Hematopoietic multipotent progenitor cell treated with erythropoietin and hydrocortisone succinate and interleukin-3 and kit ligand, for 15 days (in vitro differentiated cells): Measurements from ENCODE around the gene IFT81.
"Not testable (repeated sequence)": the region's sequence is repeated elsewhere in the genome, so short reads cannot be mapped to it uniquely, and the experiment has no call there.

Experiments used
- DNase-seq: peaks from one replicate; pipeline ENCODE4 v3.0.0-alpha.2; 2015; ENCODE audit warnings: low spot score

The IFT81 gene

GRCh38 chr12:110199339-110200123, 75.4 kb downstream of the IFT81 start:
- DNase-seq: no peak

DNA sequence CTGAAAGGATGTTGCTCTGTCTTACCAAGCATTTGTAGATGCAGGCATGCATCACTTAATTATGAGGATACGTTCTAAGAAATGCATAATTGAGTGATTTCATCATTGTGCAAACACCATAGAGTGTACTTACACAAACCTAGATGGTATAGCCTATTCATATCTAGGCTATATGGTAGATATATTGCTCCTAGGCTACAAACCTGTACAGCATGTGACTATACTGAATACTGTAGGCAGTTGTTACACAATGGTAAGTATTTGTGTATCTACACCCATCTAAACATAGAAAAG, 75.9 kb downstream of the IFT81 start:
- no peak for DNase-seq

- no peak for DNase-seq
Observed at GRCh38 chr12:110201995-110202394, 77.8 kb downstream of the IFT81 start.

- DNase-seq: no peak
Observed at GRCh38 chr12:110203546-110203945, 79.4 kb downstream of the IFT81 start.

- DNase-seq: no peak
Observed at GRCh38 chr12:110205931-110206330, 81.8 kb downstream of the IFT81 start.

DNA sequence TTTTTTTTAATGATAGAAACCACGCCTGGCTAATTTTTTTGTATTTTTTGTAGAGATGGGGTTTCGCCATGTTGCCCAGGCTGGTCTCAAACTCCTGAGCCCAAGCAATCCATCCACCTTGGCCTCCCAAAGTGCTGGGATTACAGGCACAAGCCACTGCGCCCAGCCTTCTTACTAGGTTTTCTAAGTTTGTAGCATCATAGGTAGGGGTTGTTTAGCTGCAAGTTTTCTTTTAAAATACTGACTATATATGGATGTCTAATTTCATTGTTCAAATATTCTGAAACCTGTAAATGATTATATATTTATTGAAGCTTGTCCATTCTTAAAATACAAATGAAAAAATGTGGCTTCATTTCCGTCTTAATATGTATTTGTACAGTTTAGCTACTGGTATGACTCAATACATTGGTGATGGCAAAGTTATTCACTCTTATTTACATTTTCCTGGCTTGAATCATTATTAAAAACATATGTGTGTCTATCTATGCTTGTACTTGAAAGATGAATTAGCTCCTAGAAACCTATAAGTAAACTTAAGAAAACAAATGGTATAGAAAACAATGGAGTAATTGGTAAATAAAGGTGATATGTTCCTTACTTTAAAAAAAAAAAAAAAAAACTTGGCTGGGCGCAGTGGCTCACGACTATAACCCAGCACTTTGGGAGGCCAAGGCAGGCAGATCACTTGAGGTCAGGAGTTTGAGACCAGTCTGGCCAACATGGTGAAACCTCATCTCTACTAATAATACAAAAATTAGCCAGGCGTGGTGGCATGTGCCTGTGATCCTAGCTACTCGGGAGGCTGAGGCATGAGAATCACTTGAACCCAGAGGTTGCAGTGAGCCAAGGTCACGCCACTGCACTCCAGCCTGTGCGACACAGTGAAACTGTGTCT, 87.7 kb downstream of the IFT81 start:
- not testable (repeated sequence) for DNase-seq

DNA sequence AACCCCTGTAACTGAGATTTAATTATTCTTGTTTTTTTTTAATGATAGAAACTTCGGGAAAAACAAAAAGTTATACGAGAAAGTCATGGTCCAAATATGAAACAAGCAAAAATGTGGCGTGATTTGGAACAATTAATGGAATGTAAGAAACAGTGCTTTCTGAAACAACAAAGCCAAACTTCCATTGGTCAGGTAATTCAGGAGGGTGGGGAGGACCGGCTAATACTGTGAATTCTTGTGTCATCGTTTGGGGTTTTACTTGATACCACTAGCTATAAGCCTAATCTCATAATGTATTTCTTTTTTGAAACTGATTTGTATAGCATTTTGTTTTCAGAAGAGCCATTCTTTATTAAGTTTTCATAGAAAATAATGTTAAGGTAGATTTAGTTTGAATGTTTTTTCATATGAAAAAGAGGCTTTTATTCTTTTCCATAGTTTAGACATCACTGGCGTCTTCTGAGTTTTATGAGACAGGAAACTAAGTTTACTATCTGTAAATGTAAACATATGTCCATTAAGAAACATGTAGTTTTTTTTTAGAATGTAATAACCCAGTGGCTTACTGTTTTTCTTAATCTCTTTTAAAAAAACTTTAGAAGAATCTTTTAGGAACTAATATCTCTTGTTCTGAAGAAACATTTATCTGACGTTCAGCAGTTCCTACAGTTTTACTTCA, 94.0 kb downstream of the IFT81 start:
- no peak for DNase-seq

- DNase-seq: no peak
Observed at GRCh38 chr12:110222027-110222426, 97.9 kb downstream of the IFT81 start.

DNA sequence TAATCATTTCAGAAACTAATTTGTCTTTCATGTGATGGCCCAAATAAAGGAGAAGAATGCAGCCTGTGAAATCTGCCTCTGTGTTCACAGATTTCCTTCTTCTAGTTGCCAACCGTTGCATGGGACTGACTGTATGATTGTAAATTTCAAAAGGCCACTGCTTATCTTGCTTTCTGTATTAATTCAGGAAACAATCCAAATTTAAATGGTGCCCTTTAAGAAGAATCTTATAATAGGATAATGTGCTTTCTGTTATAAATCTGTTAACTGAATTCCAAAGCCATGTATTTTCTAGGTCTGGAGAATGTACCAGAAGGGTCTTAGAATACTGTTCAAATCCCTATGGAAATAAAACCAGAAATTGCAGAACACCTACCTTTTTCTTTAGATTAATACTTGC, 98.3 kb downstream of the IFT81 start:
- DNase-seq: no peak

GRCh38 chr12:110223777-110224378, 99.7 kb downstream of the IFT81 start:
- no peak for DNase-seq

DNA sequence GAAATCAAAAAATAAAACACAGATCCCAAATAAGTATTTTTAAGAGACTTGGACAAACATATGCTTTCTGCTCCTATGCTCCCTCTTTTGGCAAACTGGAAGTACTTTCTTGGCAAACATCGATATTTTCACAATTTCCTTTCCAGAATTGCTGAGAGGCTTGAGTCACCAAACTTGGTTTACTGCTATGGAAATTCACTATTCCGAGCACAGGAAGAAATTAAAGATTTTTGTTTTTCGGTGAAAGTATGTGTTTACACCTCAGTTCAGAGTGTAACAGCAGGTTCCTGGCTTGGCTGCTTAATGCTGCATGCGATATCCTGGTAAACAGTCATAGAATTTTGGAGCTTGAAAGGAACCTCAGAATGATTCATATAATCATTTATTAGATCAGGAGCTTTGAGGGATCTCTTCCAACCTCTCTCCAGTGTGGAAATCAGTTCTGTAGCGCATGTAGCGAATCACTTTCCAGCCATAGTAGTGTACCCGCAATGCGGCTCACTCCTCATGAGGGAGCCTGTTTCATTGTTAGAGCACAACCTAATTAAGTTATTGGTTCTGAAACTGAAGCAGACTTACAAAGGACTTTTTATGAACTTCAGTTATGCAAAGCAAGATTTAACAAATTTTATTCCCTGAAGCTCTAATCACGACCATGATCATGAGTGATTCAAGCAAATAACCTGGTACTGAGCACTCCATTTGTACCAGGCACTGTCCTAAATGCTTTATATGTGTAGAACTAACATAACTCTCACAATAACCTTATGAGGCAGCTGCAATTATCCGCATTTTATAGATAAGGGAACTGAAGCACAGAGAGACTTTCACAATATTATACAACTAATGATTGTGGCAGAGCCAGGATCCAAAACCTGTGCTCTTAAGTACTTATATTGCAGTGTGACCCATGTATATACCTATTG, 100.5 kb downstream of the IFT81 start:
- no peak for DNase-seq

- no peak for DNase-seq
Observed at GRCh38 chr12:110227138-110227537, 103.0 kb downstream of the IFT81 start.

GRCh38 chr12:110228348-110228747, 104.2 kb downstream of the IFT81 start:
- not testable (repeated sequence) for DNase-seq

- DNase-seq: no peak
Observed at GRCh38 chr12:110228756-110229155, 104.6 kb downstream of the IFT81 start.

DNA sequence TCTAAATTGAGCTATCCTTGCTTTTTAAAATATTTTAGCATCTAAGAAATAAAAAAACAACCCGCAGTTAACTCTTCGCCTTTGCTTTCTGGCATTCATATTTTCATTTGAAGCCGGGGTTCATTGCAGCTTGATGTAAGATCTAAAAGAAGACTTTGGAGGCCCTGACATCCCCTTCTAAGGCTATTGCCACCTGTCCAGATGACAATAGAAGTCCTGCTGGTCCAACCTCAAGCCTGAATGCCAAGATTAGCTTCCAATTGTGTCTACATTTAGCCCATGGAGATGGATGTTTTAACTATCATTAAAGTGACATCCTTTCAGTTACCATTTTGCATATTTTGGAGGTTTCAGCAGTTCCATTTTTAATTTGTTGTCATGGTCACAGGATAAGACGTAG, 105.3 kb downstream of the IFT81 start:
- DNase-seq: no peak

- DNase-seq: no peak
Observed at GRCh38 chr12:110230655-110231054, 106.5 kb downstream of the IFT81 start.

GRCh38 chr12:110233212-110233903, 109.2 kb downstream of the IFT81 start:
- DNase-seq: no peak

DNA sequence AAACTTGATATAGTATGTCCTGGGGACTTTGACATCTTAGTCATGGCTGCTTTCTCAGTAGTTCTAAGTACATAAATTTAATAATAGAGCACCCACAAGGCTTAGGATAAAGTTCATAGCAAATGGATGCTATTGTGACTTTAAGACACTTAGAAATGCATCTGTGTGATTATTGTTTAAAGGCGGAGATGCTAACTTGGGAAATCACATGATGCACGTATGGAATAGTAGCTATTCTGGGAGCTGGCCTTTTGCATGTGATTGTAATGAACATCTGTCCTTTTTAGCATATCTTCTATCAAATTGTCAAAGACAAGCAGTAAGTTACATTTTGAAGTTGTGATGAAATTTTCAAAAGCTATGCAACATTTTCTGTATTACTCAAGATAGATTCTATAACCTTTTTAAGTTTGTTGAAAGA, 110.2 kb downstream of the IFT81 start:
- DNase-seq: no peak

- DNase-seq: no peak
Observed at GRCh38 chr12:110234755-110235154, 110.6 kb downstream of the IFT81 start.

DNA sequence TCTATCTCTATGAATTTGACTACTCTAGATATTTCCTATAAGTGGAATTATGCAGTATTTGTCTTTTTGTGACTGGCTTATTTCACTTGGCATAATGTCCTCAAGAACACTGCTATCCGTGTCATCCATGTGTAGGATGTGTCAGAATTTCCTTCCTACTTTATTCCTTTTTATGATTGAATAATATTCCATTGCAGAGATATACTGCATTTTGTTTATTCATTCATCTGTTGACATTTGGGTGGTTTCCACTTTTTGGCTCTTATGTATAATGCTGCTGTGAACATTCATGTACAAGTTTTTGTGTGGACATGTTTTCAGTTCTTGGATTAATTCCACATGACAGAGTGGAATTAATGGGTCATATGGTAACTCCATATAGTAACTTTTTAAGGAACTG, 111.2 kb downstream of the IFT81 start:
- no peak for DNase-seq

GRCh38 chr12:110243227-110243626, 119.1 kb downstream of the IFT81 start:
- no peak for DNase-seq
